DOHH2 (cell line): ENCODE results near the gene GUCY1A1.

ENCODE experiments used
- H3F3A ChIP-seq: fragments of 200-600 bp; sonication (generic), shearing (Covaris generic); 2 replicates; pipeline ENCODE4 v1.6.0; 2016; ENCODE audit warnings: antibody characterized with exemption, mild to moderate bottlenecking; ENCODE audit not compliant: control insufficient read depth, insufficient read depth
- H3K27ac ChIP-seq: fragments of 200-600 bp; sonication (generic); 2 replicates; pipeline ENCODE4 v1.5.1; 2014; ENCODE audit warnings: low read depth, mild to moderate bottlenecking, low read length, moderate library complexity
- H3K27me3 ChIP-seq: fragments of 200-600 bp; sonication (generic); 2 replicates; pipeline ENCODE4 v1.6.1; 2014; ENCODE audit warnings: mild to moderate bottlenecking, low read length, mixed read lengths; ENCODE audit not compliant: control insufficient read depth
- H3K36me3 ChIP-seq: fragments of 200-600 bp; sonication (generic); 2 replicates; pipeline ENCODE4 v1.6.1; 2014; ENCODE audit warnings: mild to moderate bottlenecking, low read length, moderate library complexity, mixed read lengths; ENCODE audit not compliant: control insufficient read depth
- H3K4me1 ChIP-seq: fragments of 200-600 bp; sonication (generic); 2 replicates; pipeline ENCODE4 v1.6.1; 2014; ENCODE audit warnings: mild to moderate bottlenecking, low read length, mixed read lengths; ENCODE audit not compliant: control insufficient read depth
- H3K4me2 ChIP-seq: fragments of 200-600 bp; sonication (generic); 2 replicates; pipeline ENCODE4 v1.6.0; 2014; ENCODE audit warnings: mild to moderate bottlenecking, low read length, moderate library complexity
- H3K4me3 ChIP-seq: fragments of 200-600 bp; sonication (generic); 2 replicates; pipeline ENCODE4 v1.5.1; 2014; ENCODE audit warnings: mild to moderate bottlenecking, low read length, mixed read lengths
- H3K79me2 ChIP-seq: fragments of 200-600 bp; sonication (generic); 2 replicates; pipeline ENCODE4 v1.6.1; 2014; ENCODE audit warnings: mild to moderate bottlenecking, low read length, mixed read lengths; ENCODE audit not compliant: control insufficient read depth
- H3K9me2 ChIP-seq: fragments of 200-600 bp; sonication (generic); replicated peaks from 2 replicates; pipeline ENCODE4 v1.6.1; 2014; ENCODE audit warnings: mild to moderate bottlenecking, low read length, mixed read lengths; ENCODE audit not compliant: control insufficient read depth
- H3K9me3 ChIP-seq: fragments of 200-600 bp; sonication (generic); 2 replicates; pipeline ENCODE4 v1.6.1; 2014; ENCODE audit warnings: antibody characterized with exemption, low read length, mixed read lengths; ENCODE audit not compliant: control insufficient read depth, insufficient read depth
- H4K20me1 ChIP-seq: fragments of 200-600 bp; sonication (generic); 2 replicates; pipeline ENCODE4 v1.6.0; 2014; ENCODE audit warnings: low read depth, mild to moderate bottlenecking, antibody characterized with exemption, low read length, moderate library complexity; ENCODE audit not compliant: control insufficient read depth, insufficient read depth
- EZH2phosphoT487 ChIP-seq: fragments of 200-600 bp; sonication (generic); IDR thresholded peaks from 2 replicates; pipeline ENCODE4 v1.6.1; 2017; ENCODE audit warnings: borderline replicate concordance, mild to moderate bottlenecking, antibody characterized with exemption, low read length, moderate library complexity, mixed read lengths
- TF ChIP-seq, protein P1 (sequence below): fragments of 200-600 bp; sonication (generic); IDR thresholded peaks from one replicate; pipeline ENCODE4 v1.5.1; 2014; ENCODE audit warnings: antibody characterized with exemption, mild to moderate bottlenecking, low read depth, low read length; ENCODE audit not compliant: poor library complexity, severe bottlenecking

Gene GUCY1A1

GRCh38 chr4:155620637-155621036 is 46.0 kb upstream of the GUCY1A1 start:
- TF ChIP-seq EZH2phosphoT487 = no peak
- TF ChIP-seq, protein P1, sequence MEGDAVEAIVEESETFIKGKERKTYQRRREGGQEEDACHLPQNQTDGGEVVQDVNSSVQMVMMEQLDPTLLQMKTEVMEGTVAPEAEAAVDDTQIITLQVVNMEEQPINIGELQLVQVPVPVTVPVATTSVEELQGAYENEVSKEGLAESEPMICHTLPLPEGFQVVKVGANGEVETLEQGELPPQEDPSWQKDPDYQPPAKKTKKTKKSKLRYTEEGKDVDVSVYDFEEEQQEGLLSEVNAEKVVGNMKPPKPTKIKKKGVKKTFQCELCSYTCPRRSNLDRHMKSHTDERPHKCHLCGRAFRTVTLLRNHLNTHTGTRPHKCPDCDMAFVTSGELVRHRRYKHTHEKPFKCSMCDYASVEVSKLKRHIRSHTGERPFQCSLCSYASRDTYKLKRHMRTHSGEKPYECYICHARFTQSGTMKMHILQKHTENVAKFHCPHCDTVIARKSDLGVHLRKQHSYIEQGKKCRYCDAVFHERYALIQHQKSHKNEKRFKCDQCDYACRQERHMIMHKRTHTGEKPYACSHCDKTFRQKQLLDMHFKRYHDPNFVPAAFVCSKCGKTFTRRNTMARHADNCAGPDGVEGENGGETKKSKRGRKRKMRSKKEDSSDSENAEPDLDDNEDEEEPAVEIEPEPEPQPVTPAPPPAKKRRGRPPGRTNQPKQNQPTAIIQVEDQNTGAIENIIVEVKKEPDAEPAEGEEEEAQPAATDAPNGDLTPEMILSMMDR = no peak
- Histone ChIP-seq H3K4me3 (no peak overlapping the region), H3F3A (no peaks in the 10 kb centered on the region)

GRCh38 chr4:155624478-155624877 is 42.2 kb upstream of the GUCY1A1 start:
- Histone ChIP-seq H3K79me2 (no peaks in the 10 kb centered on the region), H3K4me1 (no peaks in the 10 kb centered on the region), H3K4me2 (no peak overlapping the region)

More at GRCh38 chr4:155620637-155621036, 46.0 kb upstream of the GUCY1A1 start:
- H3K4me2 ChIP-seq = no peak overlapping the region
- H3K79me2 ChIP-seq = no peaks in the 10 kb centered on the region
- H3K36me3 ChIP-seq = no peaks in the 10 kb centered on the region
- H4K20me1 ChIP-seq = no peaks in the 10 kb centered on the region
- no peaks in the 10 kb centered on the region for H3K9me3 ChIP-seq
- H3K4me1 ChIP-seq = no peaks in the 10 kb centered on the region
- H3K27ac ChIP-seq = no peak overlapping the region
- no peaks in the 10 kb centered on the region for H3K27me3 ChIP-seq
- no peaks in the 10 kb centered on the region for H3K9me2 ChIP-seq

DNA sequence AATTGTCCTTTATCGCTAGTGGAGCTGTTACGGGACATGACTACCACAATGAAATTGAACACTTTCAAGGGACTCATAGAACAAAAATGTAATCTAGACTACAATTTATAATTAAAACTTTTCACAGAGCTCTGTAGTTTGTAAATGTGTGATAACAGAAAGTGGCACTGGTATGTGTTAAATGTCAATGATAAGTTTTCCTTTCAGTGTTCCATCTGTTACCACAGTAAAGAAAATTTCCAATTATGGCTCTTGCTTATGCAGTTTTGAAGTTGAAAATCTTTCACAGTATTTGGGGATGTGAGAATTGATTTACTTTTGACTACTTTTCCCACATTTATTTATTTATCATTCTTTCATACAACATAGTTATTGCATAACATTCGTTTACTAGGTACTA is 40.1 kb upstream of the GUCY1A1 start:
- Histone ChIP-seq H3K27me3 (no peaks in the 10 kb centered on the region), H3K27ac (no peak overlapping the region), H3F3A (no peaks in the 10 kb centered on the region), H3K9me2 (no peaks in the 10 kb centered on the region), H3K4me3 (no peak overlapping the region), H3K36me3 (no peaks in the 10 kb centered on the region), H4K20me1 (no peaks in the 10 kb centered on the region), H3K9me3 (no peaks in the 10 kb centered on the region), H3K4me2 (no peak overlapping the region), H3K4me1 (no peaks in the 10 kb centered on the region), H3K79me2 (no peaks in the 10 kb centered on the region)
- TF ChIP-seq, protein P1 = no peak
- TF ChIP-seq EZH2phosphoT487 = no peak

More at GRCh38 chr4:155624478-155624877, 42.2 kb upstream of the GUCY1A1 start:
- H3K36me3 ChIP-seq = no peaks in the 10 kb centered on the region
- H3F3A ChIP-seq = no peaks in the 10 kb centered on the region
- TF ChIP-seq, protein P1 = no peak
- no peak for TF ChIP-seq EZH2phosphoT487
- no peaks in the 10 kb centered on the region for H3K27me3 ChIP-seq
- H3K9me3 ChIP-seq = no peaks in the 10 kb centered on the region
- no peaks in the 10 kb centered on the region for H4K20me1 ChIP-seq
- H3K4me3 ChIP-seq = no peak overlapping the region
- no peak overlapping the region for H3K27ac ChIP-seq
- H3K9me2 ChIP-seq = no peaks in the 10 kb centered on the region
